ENCODE data around the gene OR2T5. TPM values are rescaled to one million over a fixed set of nuclear protein-coding genes. Genes with fewer than 3 reads are reported as not detected.
"Not testable (repeated sequence)": the region's sequence is repeated elsewhere in the genome, so short reads cannot be mapped to it uniquely, and the experiment has no call there.

The OR2T5 gene
- total RNA-seq, 1 donor from 2014 or later, result not detected

GRCh38 chr1:248521856-248522255, 33.5 kb downstream of the OR2T5 start:
- H3K36me3 ChIP-seq, result no peaks in the 10 kb centered on the region
- no peaks in the 10 kb centered on the region for H3K4me1 Mint-ChIP-seq
- H3K4me3 Mint-ChIP-seq, result no peak overlapping the region
- no peak overlapping the region for H3K4me2 ChIP-seq
- no peaks in the 10 kb centered on the region for H4K20me1 ChIP-seq (ENCODE audit: low read depth)
- H3K4me1 ChIP-seq, result no peaks in the 10 kb centered on the region
- H3K79me2 ChIP-seq (ENCODE audit: low read depth), result no peaks in the 10 kb centered on the region
- no peaks in the 10 kb centered on the region for H3F3A ChIP-seq (ENCODE audit: low read depth)
- no peak overlapping the region for H3K27ac ChIP-seq
- no peak overlapping the region for H3K9ac ChIP-seq
- H2AFZ ChIP-seq (replicated peaks), result no peak overlapping the region
- no peaks in the 10 kb centered on the region for H3K36me3 Mint-ChIP-seq
- TF ChIP-seq CTCF (IDR thresholded peaks at IDR 0.05) (no peak), EZH2phosphoT487 (IDR thresholded peaks at IDR 0.05) (no peak), EZH2 (IDR thresholded peaks at IDR 0.05) (no peak)
- peaks cover 22% of the 10 kb centered on the region for H3K9me3 Mint-ChIP-seq
- no peaks in the 10 kb centered on the region for H3K27me3 ChIP-seq
- DNase-seq (ENCODE audit: low spot score), result no peak
- no peaks in the 10 kb centered on the region for H3K27me3 Mint-ChIP-seq (ENCODE audit: insufficient read depth, low read depth)
- no peak overlapping the region for H3K4me3 ChIP-seq
- peaks cover 20% of the 10 kb centered on the region for H3K9me3 ChIP-seq (ENCODE audit: low read depth)
- H3K27ac Mint-ChIP-seq, result no peak overlapping the region

GRCh38 chr1:248537449-248537848, 49.1 kb downstream of the OR2T5 start:
- DNase-seq (ENCODE audit: low spot score); H3K4me1 Mint-ChIP-seq; H3K9me3 Mint-ChIP-seq; H3K27me3 ChIP-seq; H2AFZ ChIP-seq (replicated peaks); H3F3A ChIP-seq (ENCODE audit: low read depth); H3K27ac Mint-ChIP-seq; H3K36me3 ChIP-seq; H3K79me2 ChIP-seq (ENCODE audit: low read depth); H3K36me3 Mint-ChIP-seq; H3K4me1 ChIP-seq; H3K4me2 ChIP-seq; H3K4me3 Mint-ChIP-seq; H3K27ac ChIP-seq; H3K9me3 ChIP-seq (ENCODE audit: low read depth); H3K9ac ChIP-seq; H3K27me3 Mint-ChIP-seq (ENCODE audit: insufficient read depth, low read depth); H4K20me1 ChIP-seq (ENCODE audit: low read depth); H3K4me3 ChIP-seq: not testable (repeated sequence)

Other genes with a start within 250 kb of the OR2T5 start
- not detected in 2 replicates for gene OR2T33, start 210.6 kb upstream of the OR2T5 start, total RNA-seq (ENCODE audit: low replicate concordance)
- gene OR2T12, start 185.2 kb upstream of the OR2T5 start, total RNA-seq (ENCODE audit: low replicate concordance), result not detected in 2 replicates
- gene OR2M7, start 164.0 kb upstream of the OR2T5 start, total RNA-seq (ENCODE audit: low replicate concordance), result not detected in 2 replicates
- not detected in 2 replicates for gene OR14C36, start 139.8 kb upstream of the OR2T5 start, total RNA-seq (ENCODE audit: low replicate concordance)
- gene OR2T4, start 126.9 kb upstream of the OR2T5 start, total RNA-seq (ENCODE audit: low replicate concordance), result not detected in 2 replicates
- gene OR2T6, start 112.8 kb upstream of the OR2T5 start, total RNA-seq (ENCODE audit: low replicate concordance), result not detected in 2 replicates
- not detected in 2 replicates for gene OR2T1, start 85.5 kb upstream of the OR2T5 start, total RNA-seq (ENCODE audit: low replicate concordance)
- gene OR2T2, start 43.0 kb upstream of the OR2T5 start, total RNA-seq (ENCODE audit: low replicate concordance), result not detected in 2 replicates
- gene OR2T3, start 15.2 kb upstream of the OR2T5 start, total RNA-seq (ENCODE audit: low replicate concordance), result not detected in 2 replicates
- gene OR2G6, start 19.5 kb downstream of the OR2T5 start, total RNA-seq (ENCODE audit: low replicate concordance), result not detected in 2 replicates
- gene OR2T29, start 74.2 kb downstream of the OR2T5 start, total RNA-seq (ENCODE audit: low replicate concordance), result not detected in 2 replicates
- not detected in 2 replicates for gene OR2T34, start 86.2 kb downstream of the OR2T5 start, total RNA-seq (ENCODE audit: low replicate concordance)
- not detected in 2 replicates for gene OR2T10, start 109.1 kb downstream of the OR2T5 start, total RNA-seq (ENCODE audit: low replicate concordance)
- not detected in 2 replicates for gene OR2T11, start 146.5 kb downstream of the OR2T5 start, total RNA-seq (ENCODE audit: low replicate concordance)
- gene OR2T35, start 156.7 kb downstream of the OR2T5 start, total RNA-seq (ENCODE audit: low replicate concordance), result not detected in 2 replicates
- gene OR2T27, start 166.9 kb downstream of the OR2T5 start, total RNA-seq (ENCODE audit: low replicate concordance), result not detected in 2 replicates
- not detected in 2 replicates for gene OR14I1, start 214.2 kb downstream of the OR2T5 start, total RNA-seq (ENCODE audit: low replicate concordance)